ENCODE data around the gene FGF1.
A peak's percentile ranks its signal among the peaks of the same experiment; 100 is the strongest.

The FGF1 gene

DNA sequence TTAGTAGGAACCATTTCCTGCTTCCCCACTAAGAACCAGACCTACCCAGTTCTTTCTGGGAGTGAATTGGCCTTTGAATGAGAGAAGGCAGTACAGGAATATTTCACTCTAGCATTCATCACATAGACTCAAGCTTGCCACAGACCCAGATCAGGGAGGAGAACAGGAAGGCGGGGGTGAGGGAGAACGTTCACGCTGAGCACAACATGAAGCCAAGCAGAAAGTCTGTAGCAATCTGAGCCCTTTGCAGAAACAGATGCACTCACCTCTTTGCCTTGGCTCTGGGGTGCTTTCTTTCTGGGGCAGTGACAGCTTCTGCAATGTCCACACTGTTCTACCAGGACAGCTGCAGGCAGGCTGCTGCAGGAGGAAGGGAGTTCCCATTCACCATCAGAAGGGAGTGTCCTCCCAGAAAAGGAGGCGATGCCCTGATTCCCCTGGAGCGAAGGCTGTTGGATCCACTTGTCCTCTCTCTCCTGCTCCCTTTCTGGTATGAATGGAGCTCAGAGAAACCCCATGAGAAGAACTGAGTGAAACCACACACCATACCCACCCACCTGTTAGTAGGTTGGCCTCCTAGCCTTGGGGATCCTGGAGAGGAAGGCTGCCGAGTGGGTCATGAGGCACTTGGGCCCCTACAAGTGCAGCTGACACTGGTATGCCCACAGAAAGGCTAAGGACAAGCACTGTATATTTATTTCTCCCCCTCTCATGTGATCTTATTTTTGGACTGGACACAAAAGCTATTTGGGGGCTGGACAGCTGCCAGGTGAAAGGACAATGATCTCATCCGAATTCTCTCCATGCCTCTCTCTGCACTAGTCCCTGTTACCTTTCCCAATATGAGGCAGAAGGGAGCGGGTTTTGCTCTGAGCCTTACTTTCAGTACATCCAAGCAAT, 11.7 kb upstream of the FGF1 start:
- peak in 19 of 56 donors; percentile 12 to 63 (median 48) for DNase-seq

DNA sequence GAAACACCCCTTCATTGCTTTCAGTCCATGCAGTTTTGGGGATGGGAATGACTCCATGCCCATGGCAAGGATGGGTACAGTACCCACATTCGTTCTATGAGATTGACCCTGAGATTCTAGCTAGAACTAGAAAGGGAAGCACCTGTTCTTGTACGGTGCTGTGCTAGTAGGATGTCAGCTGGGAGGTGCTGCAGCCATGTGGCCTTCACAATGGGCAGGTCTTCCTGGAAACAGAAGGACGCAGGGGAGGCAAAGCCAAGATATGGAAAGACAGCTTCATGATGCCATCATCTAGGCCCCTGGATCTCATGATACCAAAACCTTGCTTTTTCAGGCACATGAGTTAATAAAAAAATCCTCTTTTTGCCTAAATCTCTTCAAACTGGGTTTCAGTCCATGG, 10.5 kb upstream of the FGF1 start:
- DNase-seq, result no peak

DNA sequence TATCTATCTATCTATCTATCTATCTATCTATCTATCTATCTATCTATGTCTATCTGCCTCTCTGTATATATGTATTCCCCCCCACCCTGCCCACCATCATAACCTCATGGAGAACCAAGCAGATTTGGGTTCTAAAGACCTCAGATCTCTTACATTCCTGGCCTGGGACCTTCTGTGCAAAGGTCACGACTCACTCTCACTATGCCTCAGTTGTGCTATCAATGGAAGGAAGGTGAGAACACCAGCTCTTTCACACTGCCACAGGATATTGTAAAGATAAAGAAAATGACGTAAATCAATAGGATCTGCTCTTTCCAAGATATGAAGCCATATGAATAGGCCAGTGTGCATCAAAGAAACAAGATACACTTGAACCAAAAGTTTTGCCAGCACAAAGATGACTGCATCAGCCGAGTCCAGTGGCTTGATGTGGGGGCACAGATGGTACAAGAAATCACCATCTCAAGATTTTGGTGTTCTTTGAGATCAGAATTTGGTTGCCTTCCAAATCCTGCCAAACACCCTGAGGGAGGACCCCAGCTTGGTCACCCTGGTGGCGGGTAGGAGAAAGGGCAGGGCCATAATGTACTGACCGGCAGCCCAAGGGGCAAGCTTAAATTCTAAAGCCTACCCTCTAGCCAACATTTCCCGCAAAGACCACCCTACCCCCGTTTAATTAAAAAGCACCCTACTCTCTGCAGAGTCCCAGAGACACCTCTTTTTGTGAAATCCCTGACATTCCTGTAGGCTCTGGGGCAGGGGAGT, 8.4 kb upstream of the FGF1 start:
- DNase-seq, result no peak

DNA sequence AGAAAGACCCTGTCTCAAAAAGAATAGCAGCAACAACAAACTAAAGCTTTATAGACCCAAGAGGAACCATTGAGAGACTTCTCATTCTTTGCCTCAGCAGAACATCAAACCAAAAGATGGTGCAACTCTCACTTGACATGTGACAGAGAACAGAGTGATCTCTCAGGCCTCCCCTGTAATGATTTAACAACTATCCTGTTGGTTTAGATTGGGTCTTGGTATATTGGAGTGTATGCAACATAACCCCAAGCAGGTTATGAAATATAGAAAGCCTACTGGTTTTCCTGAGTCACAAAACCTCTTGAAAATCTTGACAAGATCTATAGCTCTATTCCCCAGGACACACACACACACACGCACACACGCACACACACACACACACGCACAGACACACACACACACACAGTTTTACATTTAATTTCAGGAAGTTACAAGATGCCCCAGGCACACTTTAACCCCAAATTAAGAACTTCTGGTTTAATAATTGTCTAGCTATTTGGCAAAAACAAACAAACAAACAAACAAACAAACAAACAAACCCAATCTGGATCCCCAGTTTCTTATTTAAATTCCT, 6.5 kb upstream of the FGF1 start:
- no peak for DNase-seq

DNA sequence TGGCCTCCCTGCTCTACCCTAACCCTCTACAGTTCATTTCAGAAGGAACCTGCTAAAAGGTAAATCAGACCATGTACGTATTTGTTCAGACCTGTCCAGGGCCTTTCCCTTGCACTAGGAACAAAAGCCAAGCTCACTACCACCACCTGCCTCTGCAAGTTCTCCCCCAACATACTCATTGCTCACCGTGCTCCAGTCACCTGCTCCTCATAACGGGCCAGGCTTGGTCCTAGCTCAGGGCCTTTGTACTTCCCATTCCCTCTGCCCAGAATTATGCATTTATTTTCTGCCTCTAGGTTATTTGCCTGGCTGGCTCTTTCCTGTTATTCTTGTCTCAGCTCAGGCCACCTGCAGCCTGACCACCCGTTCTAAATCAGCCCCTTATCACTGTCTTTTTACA, 4.8 kb upstream of the FGF1 start:
- no peak for DNase-seq

DNA sequence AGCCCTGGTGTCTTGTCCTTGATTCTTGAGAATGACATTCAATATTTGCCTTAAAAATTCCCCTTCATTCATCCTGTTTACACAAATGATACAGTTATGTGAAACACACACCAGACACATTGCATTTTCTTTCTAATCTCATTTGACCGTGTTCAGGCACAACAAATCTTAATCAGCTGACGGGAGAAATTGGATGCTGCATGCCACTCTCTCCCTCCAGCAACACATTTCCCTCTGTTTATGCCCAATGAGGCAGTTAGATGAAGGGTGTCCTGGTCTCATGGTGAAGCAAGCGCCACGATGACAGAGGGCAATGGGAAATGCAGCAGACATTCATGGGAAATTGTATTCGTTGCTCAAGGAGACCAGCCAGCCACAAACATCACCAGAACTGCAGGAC, 3.2 kb upstream of the FGF1 start:
- peak in 1 of 56 donors; percentile 12 for DNase-seq

DNA sequence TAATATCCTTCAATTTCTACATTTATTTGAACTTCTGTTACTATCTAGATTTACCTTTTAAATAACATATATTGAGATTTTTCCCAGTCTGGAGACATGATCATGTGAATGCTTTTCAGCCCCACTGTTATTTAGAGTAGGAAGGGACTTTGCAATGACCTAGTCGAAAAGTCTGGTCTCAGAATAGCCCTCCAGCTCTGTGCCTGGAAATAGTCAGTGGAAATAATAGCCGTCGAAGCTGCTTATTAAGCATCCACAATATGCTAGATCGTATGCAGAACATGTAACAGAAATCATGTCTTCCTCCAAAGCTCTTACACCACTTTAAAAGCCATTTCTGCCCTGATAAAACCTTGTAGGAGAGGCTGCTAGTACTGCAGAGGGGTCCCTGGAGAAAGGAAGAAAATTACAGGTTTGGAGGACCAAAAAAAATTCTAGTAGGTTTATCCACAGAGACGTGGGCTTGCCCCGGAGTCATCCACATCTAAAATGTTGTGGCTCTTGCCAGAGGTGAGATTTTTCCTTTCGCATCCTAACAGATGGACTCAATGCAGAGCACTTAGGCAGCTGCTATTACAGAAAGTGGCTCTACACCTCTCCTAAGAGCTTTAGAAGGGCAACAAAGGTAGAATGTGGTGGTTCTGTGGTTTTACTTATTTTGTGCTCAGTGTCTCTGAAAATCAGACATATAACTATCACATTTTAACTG, 2.5 kb upstream of the FGF1 start:
- DNase-seq, result no peak

DNA sequence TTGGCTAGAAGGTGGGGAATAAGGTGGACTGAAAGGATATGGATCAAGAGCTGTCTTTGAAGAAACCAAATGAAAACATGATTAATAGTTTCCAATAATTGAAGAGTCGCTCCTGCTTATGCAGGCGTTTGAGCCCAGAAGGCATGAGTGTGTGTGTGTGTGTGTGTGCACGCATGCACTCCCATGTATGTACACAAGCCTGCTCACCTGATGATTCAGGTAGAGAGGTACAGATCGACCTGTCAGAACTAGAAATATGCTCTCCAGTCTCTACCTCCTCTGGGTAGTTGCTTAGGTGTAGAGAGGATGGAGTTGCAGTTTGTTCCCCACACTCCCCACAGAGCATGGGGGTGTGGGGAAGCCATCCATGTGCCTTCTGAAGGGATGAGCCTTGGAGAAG, 1.1 kb upstream of the FGF1 start:
- DNase-seq, result no peak

DNA sequence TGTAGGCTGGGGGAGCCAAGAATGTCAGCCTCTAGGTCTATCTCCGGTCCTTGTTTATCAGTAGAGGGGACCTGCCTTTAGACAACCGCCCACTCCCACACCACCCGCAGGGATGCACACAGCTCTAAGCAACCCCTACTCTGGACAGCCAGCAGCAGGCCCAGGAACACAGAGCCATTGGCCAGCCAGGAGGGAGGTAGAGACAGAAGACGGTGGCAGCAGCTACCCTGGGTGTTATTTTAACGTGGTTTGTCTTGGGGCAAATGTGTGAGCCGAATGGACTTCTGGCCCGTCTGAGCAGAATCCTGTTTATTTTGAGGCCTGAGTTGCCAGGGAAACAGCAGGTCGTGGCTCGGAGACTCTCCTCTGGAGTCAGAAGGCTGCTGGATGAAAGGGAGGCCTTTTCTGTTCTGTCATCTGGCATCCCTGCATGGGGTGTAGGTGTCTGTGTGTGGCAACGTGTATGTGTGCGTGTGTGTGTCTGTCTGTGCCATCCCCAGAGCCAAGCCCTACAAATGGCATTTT, 382 bp upstream of the FGF1 start:
- peak in 21 of 56 donors; percentile 33 to 75 (median 55) for DNase-seq

DNA sequence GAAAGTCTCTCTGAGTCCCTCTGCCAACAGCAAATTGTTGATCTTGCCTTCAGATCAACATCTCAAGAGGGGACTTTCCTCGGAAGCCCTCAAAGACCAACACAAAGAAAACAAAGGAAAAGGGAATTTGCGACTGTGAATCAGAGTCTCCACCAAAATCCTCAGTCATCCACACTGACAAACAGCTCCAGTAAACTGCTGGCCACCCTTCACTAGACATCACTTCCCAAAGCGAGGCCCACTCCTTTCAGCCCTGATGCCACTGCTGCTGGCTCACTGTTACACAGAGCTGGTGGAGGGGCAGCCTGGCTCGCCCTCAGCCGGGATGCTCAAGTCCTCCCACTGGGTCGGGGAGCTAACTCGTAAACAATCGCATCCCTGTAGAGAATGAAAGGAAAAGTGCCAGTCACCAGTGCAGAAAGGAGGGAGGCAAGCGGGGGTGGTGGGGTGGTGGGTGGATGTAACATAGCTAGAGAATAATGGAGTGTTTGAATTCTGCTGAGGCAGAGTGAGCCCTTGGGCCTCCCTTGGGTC, 1.3 kb downstream of the FGF1 start:
- peak in 55 of 56 donors; percentile 26 to 95 (median 82) for DNase-seq

DNA sequence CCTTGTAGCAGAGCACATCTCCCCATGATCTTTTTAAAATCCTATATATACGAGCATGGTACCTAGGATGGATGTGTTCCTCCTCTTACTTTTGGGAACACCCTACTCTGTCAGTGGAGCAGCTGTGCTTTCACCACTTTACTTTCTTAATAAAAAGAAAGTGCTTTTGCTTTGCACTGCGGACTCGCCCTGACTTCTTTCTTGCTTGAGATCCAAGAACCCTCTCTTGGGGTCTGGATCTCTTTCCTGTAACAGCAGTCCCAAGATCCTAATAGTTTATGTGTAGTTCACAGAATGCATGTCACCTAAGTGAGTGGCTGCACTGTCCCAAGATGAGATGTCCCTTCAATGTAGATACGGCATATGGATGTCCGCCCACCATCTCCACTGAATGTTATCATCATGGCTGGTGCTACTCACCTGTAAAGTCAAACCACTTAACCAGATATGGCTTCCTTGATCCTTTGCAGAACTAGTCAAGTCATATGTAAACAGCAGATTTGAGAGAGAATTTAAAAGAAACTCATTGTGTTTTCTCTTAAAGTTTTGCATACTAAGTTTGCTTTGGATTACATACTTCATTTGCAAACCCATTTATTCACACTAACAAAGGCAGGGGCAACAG, 1.9 kb downstream of the FGF1 start:
- DNase-seq, result peak in 1 of 56 donors; percentile 15

DNA sequence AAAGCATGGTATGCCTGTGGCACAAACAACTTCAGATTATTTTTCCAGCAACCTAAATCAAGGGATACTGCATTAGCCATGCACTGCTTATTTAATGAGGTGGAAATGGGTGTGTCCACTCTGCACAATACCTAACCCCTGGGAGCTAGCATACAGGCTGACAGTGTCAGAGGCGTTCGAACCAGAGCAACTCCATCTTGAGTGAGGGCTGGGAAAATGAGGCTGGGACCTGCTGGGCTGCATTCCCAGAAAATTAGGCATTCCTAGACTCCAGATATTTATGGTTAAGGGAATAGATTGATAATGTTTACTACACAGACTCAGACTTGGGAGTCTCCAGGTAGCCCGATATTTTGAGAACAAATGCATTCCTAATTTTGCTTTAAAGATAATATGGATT, 2.8 kb downstream of the FGF1 start:
- DNase-seq, result no peak

DNA sequence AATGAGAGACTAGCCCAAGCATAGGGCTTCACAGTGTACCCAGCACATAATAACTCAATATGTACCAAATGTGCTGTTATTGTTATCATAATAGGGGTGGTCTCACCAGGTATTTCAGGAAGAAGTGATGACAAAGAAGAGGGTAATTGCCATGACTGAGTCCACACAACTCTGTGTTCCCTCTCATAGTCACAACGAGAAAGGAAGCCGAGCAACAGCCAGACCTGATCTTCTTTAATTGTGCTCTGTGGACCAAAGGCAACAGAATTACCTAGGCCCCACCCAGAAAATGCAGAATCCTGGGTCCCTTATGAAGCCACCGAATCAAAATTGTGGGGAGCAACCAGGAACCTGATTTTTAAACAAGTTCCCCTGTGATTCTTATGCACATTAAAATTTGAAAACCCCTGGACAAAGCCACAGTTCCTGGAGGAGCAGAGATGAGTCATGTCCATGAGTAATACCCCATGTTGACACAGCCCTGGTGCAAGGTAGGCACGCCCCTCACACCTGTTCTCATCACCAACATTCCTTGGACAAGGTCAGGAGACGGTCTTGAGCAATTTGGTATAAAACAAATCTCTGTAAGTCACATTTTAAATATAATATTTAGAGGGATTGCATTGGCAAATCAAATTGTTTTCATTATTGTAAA, 5.2 kb downstream of the FGF1 start:
- DNase-seq, result no peak

DNA sequence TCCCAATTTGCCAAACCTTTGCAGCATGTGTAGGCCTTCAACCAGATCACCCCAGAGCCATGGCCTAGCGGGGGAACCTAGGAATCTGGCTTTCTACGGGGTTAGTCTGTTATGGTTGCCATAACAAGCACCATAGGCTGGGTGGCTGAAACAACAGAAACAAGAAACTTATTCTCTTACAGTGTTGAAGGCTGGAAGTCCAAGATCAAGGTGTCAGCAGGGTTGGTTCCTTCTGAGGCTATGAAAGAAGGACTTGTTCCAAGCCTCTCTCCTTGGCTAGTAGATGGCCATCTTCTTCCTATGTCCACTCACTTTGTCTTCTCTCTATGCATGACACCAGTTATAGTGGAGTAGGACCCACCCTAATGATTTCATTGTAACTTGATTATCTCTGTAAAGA, 6.1 kb downstream of the FGF1 start:
- no peak for DNase-seq

DNA sequence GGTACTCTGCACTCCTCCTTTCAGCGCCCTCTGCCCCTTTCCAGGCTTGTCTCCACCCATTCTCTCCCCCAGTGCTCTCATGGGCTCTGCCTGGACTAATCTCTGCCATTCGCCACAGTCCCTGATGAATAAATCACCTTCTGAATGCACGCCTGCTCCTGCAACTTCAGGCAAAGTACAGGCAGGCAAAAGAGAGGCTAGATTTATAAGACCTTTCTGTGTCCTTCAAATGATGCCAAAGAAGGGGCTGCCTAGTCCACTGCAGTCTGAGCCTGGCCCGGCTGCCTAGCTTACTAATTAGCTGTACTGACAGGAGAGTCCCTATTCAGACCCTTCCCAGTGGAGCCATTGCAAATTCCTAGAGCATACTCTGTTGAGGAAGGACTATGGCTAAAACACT, 7.4 kb downstream of the FGF1 start:
- DNase-seq, result peak in 12 of 56 donors; percentile 6 to 76 (median 40)

DNA sequence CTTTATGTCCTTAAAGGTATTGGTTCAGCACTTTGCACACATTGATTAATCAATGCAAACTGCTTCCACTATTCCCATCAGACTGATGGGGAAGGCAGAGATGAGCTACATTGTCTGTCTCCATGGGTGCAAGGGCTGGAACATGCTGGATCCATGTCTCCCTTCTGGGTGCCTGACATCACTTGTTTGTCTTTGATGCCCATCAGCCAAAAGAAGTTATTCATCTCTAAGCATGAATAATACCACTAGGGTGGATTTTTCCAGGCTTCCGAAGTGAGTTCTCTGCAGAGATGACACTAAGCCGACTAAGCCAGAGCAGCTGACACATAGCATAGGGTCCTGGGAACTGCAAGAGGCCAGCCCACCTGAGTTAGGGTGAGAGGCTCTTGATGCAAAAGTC, 8.7 kb downstream of the FGF1 start:
- DNase-seq, result peak in 2 of 56 donors; percentile 15 to 42

DNA sequence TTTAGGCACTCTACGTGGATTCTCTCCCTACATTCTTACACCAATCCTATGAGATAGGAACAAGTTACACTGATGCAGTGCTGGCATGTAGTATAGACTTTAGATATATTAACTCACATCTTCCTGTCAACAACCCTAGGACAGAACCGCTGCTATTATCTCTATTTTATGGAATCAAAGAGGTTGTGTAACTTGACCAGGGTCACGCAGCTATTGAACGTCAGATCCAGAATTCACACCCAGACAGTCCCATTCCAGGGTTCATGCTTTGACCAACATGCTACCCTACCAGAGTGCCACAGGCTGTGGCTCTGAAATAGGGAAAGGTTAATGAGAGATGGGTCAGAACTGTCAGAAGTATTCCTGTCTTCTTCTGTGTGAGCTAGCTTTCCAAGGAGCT, 9.6 kb downstream of the FGF1 start:
- no peak for DNase-seq

DNA sequence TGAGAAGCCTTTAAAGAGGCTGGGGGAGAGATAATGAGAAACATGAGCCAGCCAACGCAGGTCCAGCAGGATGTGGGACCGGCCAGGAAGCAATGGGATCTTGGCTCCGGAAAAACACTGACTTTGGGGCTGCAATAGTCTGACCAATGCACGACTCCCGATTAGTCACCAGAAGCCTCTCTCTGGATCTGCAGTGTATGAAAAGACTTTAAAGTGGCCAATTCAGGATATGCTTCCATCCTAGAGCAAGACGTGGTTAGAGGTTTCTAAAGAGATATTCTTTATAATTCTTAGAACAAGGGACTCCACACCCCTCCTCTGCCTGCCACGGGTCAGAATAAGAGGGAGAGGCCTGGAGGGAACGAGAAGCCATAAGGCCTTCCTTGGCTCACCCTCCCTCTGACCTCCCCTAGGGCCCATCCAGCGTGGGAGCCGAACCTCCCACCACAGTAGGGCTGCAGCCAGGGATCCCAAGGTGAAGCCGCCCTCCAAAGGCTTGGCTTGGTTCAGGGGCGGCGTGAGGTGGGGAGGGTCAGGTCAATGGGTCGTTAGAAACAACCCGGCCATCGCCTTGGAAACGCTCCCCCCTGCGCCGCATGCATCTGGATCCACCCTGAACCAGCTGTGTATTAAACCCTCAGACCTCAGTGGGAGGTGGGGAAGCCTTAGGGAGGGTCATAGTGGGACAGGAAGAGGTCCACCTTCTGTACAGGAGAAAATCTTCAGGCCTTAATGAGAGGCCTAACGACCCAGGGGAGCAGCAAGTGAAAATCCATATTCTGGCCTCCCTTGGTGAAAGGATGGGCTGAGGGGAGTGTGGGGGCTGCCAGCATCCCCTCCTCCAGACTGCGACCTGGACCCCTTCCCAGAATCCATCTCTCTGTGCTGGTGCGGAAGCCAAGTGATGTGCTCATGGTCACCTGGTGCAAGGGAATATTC, 11.1 kb downstream of the FGF1 start:
- DNase-seq, result peak in 2 of 56 donors; percentile 15 to 25

DNA sequence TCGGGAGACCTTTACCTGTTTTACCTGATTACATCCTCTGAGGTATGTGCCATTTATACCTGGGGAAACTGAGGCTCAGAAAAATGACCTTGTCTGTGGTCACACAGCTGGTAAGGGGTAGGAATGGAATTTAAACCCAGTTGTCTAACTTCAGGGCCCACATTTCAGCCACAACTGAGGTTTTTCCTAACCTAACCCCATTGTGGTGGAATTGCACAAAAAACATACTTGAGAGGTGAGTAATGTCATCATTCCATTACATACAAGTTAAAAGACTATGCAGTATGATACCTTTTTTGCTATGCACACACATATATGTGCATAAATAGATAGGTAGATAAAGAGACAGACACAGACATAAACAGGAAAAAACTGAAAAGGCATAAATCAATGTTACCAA, 14.1 kb downstream of the FGF1 start:
- no peak for DNase-seq

Data from nucleus accumbens (tissue), 56 donors.